Lower leg skin (tissue), 4 donors: ENCODE results near the gene GPALPP1. TPM values are rescaled to one million over a fixed set of nuclear protein-coding genes. Genes with fewer than 3 reads are reported as not detected.
A peak's percentile ranks its signal among the peaks of the same experiment; 100 is the strongest.

ENCODE experiments used
- DNase-seq, 2 donors: peaks; one replicate each; pipeline ENCODE4 v3.0.0-alpha.2; 2019; ENCODE audit warnings: low spot score in 2 of 2
- H3K4me3 ChIP-seq: fragments of 200-600 bp; sonication (generic); 2 replicates; pipeline ENCODE4 v1.5.1; 2017; ENCODE audit warnings: mild to moderate bottlenecking, low read depth; ENCODE audit not compliant: poor library complexity, severe bottlenecking
- CTCF ChIP-seq, 3 donors: fragments of 450-650 bp; IDR thresholded peaks; one replicate each; pipeline ENCODE4 v1.5.1; 2016; ENCODE audit warnings: antibody characterized with exemption in 3 of 3, mild to moderate bottlenecking in 3 of 3, moderate library complexity in 2 of 3
- POLR2A ChIP-seq, 2 donors: fragments of 450-650 bp; IDR thresholded peaks; one replicate each; pipeline ENCODE4 v1.6.1; 2016 to 2017; ENCODE audit warnings: antibody characterized with exemption in 2 of 2, mild to moderate bottlenecking in 1 of 2, moderate library complexity in 1 of 2
- WGBS, 2 donors: methylation state at CpG; one replicate each; pipeline ENCODE4 v1.1.5; 2018; 5-methylcytosine and 5-hydroxymethylcytosine counted together
- intact Hi-C: fragments of 100-400 bp; cut with DNase I; formaldehyde crosslinking; loops from one replicate; pipeline ENCODE4 v1.15.0; 2023; ENCODE audit warnings: low total_unique reads
- total RNA-seq, 4 donors: library from RNA; depleted of rRNA; stranded (reverse); fragments of >200 nt; gene quantifications; one replicate each; pipeline ENCODE4 v1.1.0, GENCODE V29; 2016

Gene GPALPP1
- total RNA-seq, 4 donors from 2014 or later = 18.3 to 29.6 (median 19.9) TPM

GRCh38 chr13:44989941-44990340 is 603 bp downstream of the GPALPP1 start:
- WGBS, 2 donors = 3 to 5% methylated on average over 10 of the region's 10 CpGs
- TF ChIP-seq CTCF (IDR thresholded peaks at IDR 0.05) (no peak), POLR2A (IDR thresholded peaks at IDR 0.05) (no peak)
- H3K4me3 ChIP-seq = peak overlapping the region; percentile 99
- DNase-seq = no peak
- intact Hi-C loops = no loop called here

GRCh38 chr13:45003417-45003816 is 14.1 kb downstream of the GPALPP1 start:
- TF ChIP-seq CTCF (IDR thresholded peaks at IDR 0.05) = no peak
- TF ChIP-seq POLR2A (IDR thresholded peaks at IDR 0.05) = no peak

GRCh38 chr13:45004096-45004495 is 14.8 kb downstream of the GPALPP1 start:
- no peak overlapping the region for H3K4me3 ChIP-seq
- 91 to 96% methylated on average over 2 of the region's 2 CpGs for WGBS, 2 donors
- no peak for TF ChIP-seq CTCF (IDR thresholded peaks at IDR 0.05)
- intact Hi-C loops = no loop called here
- no peak for DNase-seq

More at GRCh38 chr13:45003417-45003816, 14.1 kb downstream of the GPALPP1 start:
- intact Hi-C loops = no loop called here
- DNase-seq = no peak
- no peak overlapping the region for H3K4me3 ChIP-seq

DNA sequence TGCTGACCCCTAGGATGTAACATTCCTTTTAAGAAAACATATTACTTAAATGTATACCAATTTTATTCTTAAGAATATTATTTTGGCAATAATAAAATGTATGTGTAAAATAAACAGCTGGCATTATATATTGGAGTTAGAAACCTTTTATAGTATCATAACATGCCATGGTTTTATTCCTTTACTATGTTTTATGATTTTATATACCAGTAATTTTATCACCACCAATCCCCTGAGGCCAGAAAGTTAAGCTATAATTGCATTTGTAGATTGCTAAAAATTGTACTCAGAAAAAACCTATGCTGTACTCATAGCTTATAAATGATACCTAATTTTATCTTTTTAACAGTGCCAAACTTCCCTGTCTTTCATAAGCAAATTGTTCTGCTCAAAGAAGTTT is 17.9 kb downstream of the GPALPP1 start:
- intact Hi-C loops = no loop called here
- no peak for TF ChIP-seq POLR2A (IDR thresholded peaks at IDR 0.05)
- no peak for TF ChIP-seq CTCF (IDR thresholded peaks at IDR 0.05)
- no peak overlapping the region for H3K4me3 ChIP-seq
- no peak for DNase-seq

DNA sequence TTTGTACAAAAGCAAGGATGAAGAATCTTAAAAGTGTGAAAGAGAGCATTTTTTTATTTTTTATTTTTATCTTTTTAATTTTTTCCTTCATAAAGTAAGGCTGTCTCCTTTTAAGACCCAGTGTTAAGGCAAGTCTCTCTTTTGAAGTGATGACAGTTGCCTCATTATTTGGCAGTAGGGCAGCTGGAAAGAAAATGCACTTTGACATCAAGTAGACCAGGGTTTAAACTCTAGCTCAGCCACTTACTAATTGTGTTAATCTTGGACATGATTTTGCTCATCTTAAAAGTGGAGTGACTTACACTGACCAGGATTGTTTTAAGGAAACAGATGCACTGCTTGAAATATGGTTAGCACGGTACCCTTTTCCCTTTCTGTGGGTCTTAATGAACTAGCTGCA is 18.5 kb downstream of the GPALPP1 start:
- no peak for DNase-seq
- no peak overlapping the region for H3K4me3 ChIP-seq
- TF ChIP-seq POLR2A (IDR thresholded peaks at IDR 0.05) (no peak), CTCF (IDR thresholded peaks at IDR 0.05) (no peak)
- WGBS, 2 donors = 95 to 97% methylated on average over 1 of the region's 1 CpG
- intact Hi-C loops = no loop called here

DNA sequence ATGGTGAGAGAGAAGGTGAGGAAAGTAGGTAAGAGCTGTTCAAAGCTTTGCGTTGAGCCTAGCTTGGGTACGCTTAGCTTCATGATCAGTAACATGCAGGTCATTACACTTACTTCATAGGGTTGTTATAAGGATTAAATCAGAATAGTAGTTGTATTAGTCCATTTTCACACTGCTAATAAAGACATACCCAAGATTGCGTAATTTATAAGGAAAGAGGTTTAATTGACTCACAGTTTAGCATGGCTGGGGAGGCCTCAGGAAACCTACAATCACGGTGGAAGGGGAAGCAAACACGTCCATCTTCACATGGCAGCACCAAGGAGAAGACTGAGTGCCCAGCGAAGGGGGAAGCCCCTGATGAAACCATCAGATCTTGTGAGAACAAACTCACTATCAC is 21.9 kb downstream of the GPALPP1 start:
- intact Hi-C loops = no loop called here
- TF ChIP-seq CTCF (IDR thresholded peaks at IDR 0.05) = no peak
- no peak for TF ChIP-seq POLR2A (IDR thresholded peaks at IDR 0.05)
- no peak overlapping the region for H3K4me3 ChIP-seq
- 93 to 96% methylated on average over 6 of the region's 6 CpGs for WGBS, 2 donors
- no peak for DNase-seq
